ENCODE results near the gene MASTL. TPM values are rescaled to one million over a fixed set of nuclear protein-coding genes. Genes with fewer than 3 reads are reported as not detected.

The MASTL gene
- total RNA-seq, 2 donors from 2014 or later = 32.6 to 36.0 TPM

- ATAC-seq (replicated peaks in 1 of 2) = no peak
- Mint-ChIP-seq H3K27ac (peak overlapping the region; percentile 72), H3K4me3 (no peak overlapping the region), H3K9me3 (no peaks in the 10 kb centered on the region), H3K36me3 (ENCODE audit: insufficient read depth in 2 of 2) (peaks cover 8 to 32% of the 10 kb centered on the region in 2 donors), H3K27me3 (ENCODE audit: low read depth) (no peaks in the 10 kb centered on the region), H3K4me1 (ENCODE audit: low read depth) (peaks cover 4% of the 10 kb centered on the region)
- DNase-seq = no peak
Measured at GRCh38 chr10:27169849-27170248, 14.7 kb downstream of the MASTL start.

- DNase-seq (no peak), ATAC-seq (replicated peaks in 1 of 2) (no peak)
- peaks cover 10 to 14% of the 10 kb centered on the region in 2 donors for H3K36me3 Mint-ChIP-seq (ENCODE audit: insufficient read depth in 2 of 2)
- H3K9me3 Mint-ChIP-seq = peaks cover 0 to 2% of the 10 kb centered on the region in 2 donors
- no peak overlapping the region for H3K4me3 Mint-ChIP-seq
- H3K27ac Mint-ChIP-seq = peak overlapping the region; percentile 85
- H3K4me1 Mint-ChIP-seq (ENCODE audit: low read depth) = no peaks in the 10 kb centered on the region
- no peaks in the 10 kb centered on the region for H3K27me3 Mint-ChIP-seq (ENCODE audit: low read depth)
Measured at GRCh38 chr10:27188259-27188658, 33.1 kb downstream of the MASTL start.

GRCh38 chr10:27188897-27189296 is 33.7 kb downstream of the MASTL start:
- ATAC-seq (replicated peaks in 1 of 2) (no peak), DNase-seq (no peak)
- no peaks in the 10 kb centered on the region for H3K4me1 Mint-ChIP-seq (ENCODE audit: low read depth)
- H3K27ac Mint-ChIP-seq = no peak overlapping the region
- H3K4me3 Mint-ChIP-seq = no peak overlapping the region
- peaks cover 10 to 13% of the 10 kb centered on the region in 2 donors for H3K36me3 Mint-ChIP-seq (ENCODE audit: insufficient read depth in 2 of 2)
- H3K9me3 Mint-ChIP-seq = peaks cover 0 to 2% of the 10 kb centered on the region in 2 donors
- no peaks in the 10 kb centered on the region for H3K27me3 Mint-ChIP-seq (ENCODE audit: low read depth)

GRCh38 chr10:27190508-27190907 is 35.4 kb downstream of the MASTL start:
- no peak for ATAC-seq (replicated peaks in 1 of 2)
- DNase-seq = no peak
- no peak overlapping the region for H3K4me3 Mint-ChIP-seq
- H3K36me3 Mint-ChIP-seq (ENCODE audit: insufficient read depth in 2 of 2) = peaks cover under 1 to 2% of the 10 kb centered on the region in 2 donors
- no peak overlapping the region for H3K27ac Mint-ChIP-seq
- H3K27me3 Mint-ChIP-seq (ENCODE audit: low read depth) = no peaks in the 10 kb centered on the region
- H3K9me3 Mint-ChIP-seq = no peaks in the 10 kb centered on the region
- no peaks in the 10 kb centered on the region for H3K4me1 Mint-ChIP-seq (ENCODE audit: low read depth)

DNA sequence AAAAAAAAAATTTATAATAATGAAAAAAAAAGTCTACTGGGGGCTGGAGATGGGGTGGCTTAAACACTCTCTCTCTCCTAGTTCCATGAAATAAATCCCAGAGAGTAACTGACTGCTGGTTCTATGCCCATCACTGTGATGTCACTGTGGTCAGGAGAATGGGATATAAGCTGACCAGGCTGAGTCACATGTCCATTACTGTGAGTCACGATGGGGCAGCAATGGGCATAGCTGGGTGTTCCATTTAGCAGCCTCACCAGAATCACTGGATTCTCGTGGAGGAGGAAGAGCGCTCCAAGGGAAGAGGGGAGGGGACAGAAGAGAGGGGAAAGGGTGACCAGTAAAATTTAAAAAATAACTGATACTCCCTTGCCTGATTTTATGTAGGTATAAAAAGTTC is 37.1 kb downstream of the MASTL start:
- H3K27ac Mint-ChIP-seq = no peak overlapping the region
- ATAC-seq (replicated peaks in 1 of 2) (no peak), DNase-seq (no peak)
- no peak overlapping the region for H3K4me3 Mint-ChIP-seq
- H3K4me1 Mint-ChIP-seq (ENCODE audit: low read depth) = no peaks in the 10 kb centered on the region
- H3K27me3 Mint-ChIP-seq (ENCODE audit: low read depth) = no peaks in the 10 kb centered on the region
- no peaks in the 10 kb centered on the region for H3K36me3 Mint-ChIP-seq (ENCODE audit: insufficient read depth in 2 of 2)
- no peaks in the 10 kb centered on the region for H3K9me3 Mint-ChIP-seq

GRCh38 chr10:27197980-27198620 is 42.9 kb downstream of the MASTL start:
- H3K27me3 Mint-ChIP-seq (ENCODE audit: low read depth) = no peaks in the 10 kb centered on the region
- no peaks in the 10 kb centered on the region for H3K4me1 Mint-ChIP-seq (ENCODE audit: low read depth)
- H3K9me3 Mint-ChIP-seq = no peaks in the 10 kb centered on the region
- no peak overlapping the region for H3K4me3 Mint-ChIP-seq
- H3K27ac Mint-ChIP-seq = no peak overlapping the region
- H3K36me3 Mint-ChIP-seq (ENCODE audit: insufficient read depth in 2 of 2) = peaks cover 0 to 8% of the 10 kb centered on the region in 2 donors
- no peak for ATAC-seq (replicated peaks in 1 of 2)
- no peak for DNase-seq

DNA sequence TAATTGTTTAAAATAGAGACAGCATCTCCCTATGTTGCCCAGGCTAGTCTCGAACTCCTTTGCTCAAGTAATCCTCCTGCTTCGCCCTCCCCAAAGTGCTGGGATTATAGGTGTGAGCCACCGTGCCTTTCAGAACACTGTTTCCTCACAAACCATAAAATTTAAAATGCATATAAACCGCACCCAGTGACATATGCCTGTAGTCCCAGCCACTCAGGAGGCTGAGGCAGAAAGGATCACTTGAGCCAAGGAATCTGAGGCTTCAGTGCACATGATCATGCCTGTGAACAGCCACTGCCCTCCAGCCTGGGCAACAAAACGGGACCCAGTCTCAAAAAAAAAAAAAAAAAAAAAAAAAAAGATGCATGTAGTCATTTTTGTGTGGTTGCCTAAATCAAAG is 48.7 kb downstream of the MASTL start:
- H3K36me3 Mint-ChIP-seq (ENCODE audit: insufficient read depth in 2 of 2) = peaks cover 0 to 11% of the 10 kb centered on the region in 2 donors
- DNase-seq (no peak), ATAC-seq (replicated peaks in 1 of 2) (no peak)
- H3K4me1 Mint-ChIP-seq (ENCODE audit: low read depth) = no peaks in the 10 kb centered on the region
- H3K9me3 Mint-ChIP-seq = no peaks in the 10 kb centered on the region
- H3K27ac Mint-ChIP-seq = no peak overlapping the region
- H3K27me3 Mint-ChIP-seq (ENCODE audit: low read depth) = no peaks in the 10 kb centered on the region
- H3K4me3 Mint-ChIP-seq = no peak overlapping the region

DNA sequence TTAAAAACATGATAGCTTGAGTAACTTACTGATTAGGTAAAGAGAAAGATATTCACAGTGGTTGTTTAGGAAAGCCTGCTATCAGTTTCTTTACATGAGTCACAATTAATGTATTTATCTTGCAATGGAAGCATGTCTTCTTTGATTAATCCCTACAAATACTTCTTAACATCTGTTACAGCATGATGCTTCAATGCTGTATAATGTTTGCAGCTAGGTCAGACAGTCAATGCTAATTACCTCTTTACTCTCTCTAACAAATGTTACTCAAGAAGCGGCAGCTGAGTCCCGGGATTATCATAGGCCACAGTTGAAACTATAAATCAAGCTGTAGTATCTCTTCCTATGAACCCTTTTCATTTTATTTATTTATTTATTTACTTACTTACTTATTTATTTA is 52.2 kb downstream of the MASTL start:
- Mint-ChIP-seq H3K27ac (no peak overlapping the region), H3K9me3 (no peaks in the 10 kb centered on the region), H3K27me3 (ENCODE audit: low read depth) (no peaks in the 10 kb centered on the region), H3K4me3 (no peak overlapping the region), H3K36me3 (ENCODE audit: insufficient read depth in 2 of 2) (peaks cover 3 to 18% of the 10 kb centered on the region in 2 donors), H3K4me1 (ENCODE audit: low read depth) (no peaks in the 10 kb centered on the region)
- DNase-seq (no peak), ATAC-seq (replicated peaks in 1 of 2) (no peak)

- Mint-ChIP-seq H3K4me3 (no peak overlapping the region), H3K36me3 (ENCODE audit: insufficient read depth in 2 of 2) (peaks cover 2 to 11% of the 10 kb centered on the region in 2 donors), H3K9me3 (no peaks in the 10 kb centered on the region), H3K27ac (no peak overlapping the region), H3K27me3 (ENCODE audit: low read depth) (no peaks in the 10 kb centered on the region), H3K4me1 (ENCODE audit: low read depth) (peaks cover 8% of the 10 kb centered on the region)
- DNase-seq (peak; percentile 33 to 35), ATAC-seq (replicated peaks in 1 of 2) (no peak)
Measured at GRCh38 chr10:27223964-27224363, 68.8 kb downstream of the MASTL start.

GRCh38 chr10:27225011-27225590 is 69.9 kb downstream of the MASTL start:
- ATAC-seq (replicated peaks in 1 of 2) = no peak
- H3K27me3 Mint-ChIP-seq (ENCODE audit: low read depth) = no peaks in the 10 kb centered on the region
- H3K4me1 Mint-ChIP-seq (ENCODE audit: low read depth) = peaks cover 8% of the 10 kb centered on the region
- peaks cover 0 to 6% of the 10 kb centered on the region in 2 donors for H3K36me3 Mint-ChIP-seq (ENCODE audit: insufficient read depth in 2 of 2)
- H3K27ac Mint-ChIP-seq = no peak overlapping the region
- no peak overlapping the region for H3K4me3 Mint-ChIP-seq
- no peaks in the 10 kb centered on the region for H3K9me3 Mint-ChIP-seq
- DNase-seq = no peak

- Mint-ChIP-seq H3K27me3 (ENCODE audit: low read depth) (no peaks in the 10 kb centered on the region), H3K4me1 (ENCODE audit: low read depth) (peaks cover 8% of the 10 kb centered on the region), H3K9me3 (no peaks in the 10 kb centered on the region), H3K36me3 (ENCODE audit: insufficient read depth in 2 of 2) (peaks cover 0 to 7% of the 10 kb centered on the region in 2 donors), H3K4me3 (no peak overlapping the region), H3K27ac (peak overlapping the region; percentile 49)
- ATAC-seq (replicated peaks in 1 of 2) (peak in 1 of 2 donors; percentile 61), DNase-seq (no peak)
Measured at GRCh38 chr10:27225642-27226257, 70.6 kb downstream of the MASTL start.

- Mint-ChIP-seq H3K36me3 (ENCODE audit: insufficient read depth in 2 of 2) (peaks cover 2 to 8% of the 10 kb centered on the region in 2 donors), H3K4me1 (ENCODE audit: low read depth) (peaks cover 8% of the 10 kb centered on the region), H3K9me3 (no peaks in the 10 kb centered on the region), H3K4me3 (no peak overlapping the region), H3K27me3 (ENCODE audit: low read depth) (no peaks in the 10 kb centered on the region), H3K27ac (no peak overlapping the region)
- ATAC-seq (replicated peaks in 1 of 2) (no peak), DNase-seq (no peak)
Measured at GRCh38 chr10:27230022-27230421, 74.9 kb downstream of the MASTL start.

DNA sequence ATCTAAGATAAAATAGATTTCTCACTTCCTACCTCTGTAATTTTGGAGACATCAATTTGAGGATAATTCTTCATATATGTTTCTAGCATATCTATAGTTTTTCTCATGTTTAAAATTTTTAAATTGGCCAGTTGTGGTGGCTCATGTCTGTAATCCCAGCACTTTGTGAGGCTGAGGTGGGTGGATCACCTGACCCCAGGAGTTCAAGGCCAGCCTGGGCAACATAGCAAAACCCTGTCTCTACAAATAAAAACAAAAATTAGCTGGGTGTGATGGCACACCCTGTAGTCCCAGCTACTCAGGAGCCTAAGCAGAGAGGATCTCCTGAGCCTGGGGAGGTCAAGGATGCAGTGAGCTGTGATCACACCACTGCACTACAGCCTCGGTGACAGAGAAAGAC is 80.6 kb downstream of the MASTL start:
- no peaks in the 10 kb centered on the region for H3K9me3 Mint-ChIP-seq
- ATAC-seq (replicated peaks in 1 of 2) = no peak
- no peak overlapping the region for H3K4me3 Mint-ChIP-seq
- DNase-seq = no peak
- no peak overlapping the region for H3K27ac Mint-ChIP-seq
- peaks cover 5% of the 10 kb centered on the region in 2 donors for H3K36me3 Mint-ChIP-seq (ENCODE audit: insufficient read depth in 2 of 2)
- H3K27me3 Mint-ChIP-seq (ENCODE audit: low read depth) = no peaks in the 10 kb centered on the region
- peaks cover 16% of the 10 kb centered on the region for H3K4me1 Mint-ChIP-seq (ENCODE audit: low read depth)
